Measurements from ENCODE around the gene HADHA.

- TF ChIP-seq CTCF (IDR thresholded peaks at IDR 0.05 in 2 of 3, conservative IDR thresholded peaks at IDR 0.05 in 1 of 3; ENCODE audit: borderline replicate concordance in 1 of 3, insufficient read depth in 1 of 3, low read depth in 2 of 3, low read length in 2 of 3) (no peak), SIN3A (IDR thresholded peaks at IDR 0.05; ENCODE audit: low read depth) (no peak), POLR2A (IDR thresholded peaks at IDR 0.05; ENCODE audit: borderline replicate concordance, extremely low read depth, insufficient read depth, insufficient read length) (no peak), MAX (IDR thresholded peaks at IDR 0.05) (no peak), EZH2 (IDR thresholded peaks at IDR 0.05) (no peak), EGR1 (IDR thresholded peaks at IDR 0.05; ENCODE audit: low read depth) (no peak), REST (IDR thresholded peaks at IDR 0.05; ENCODE audit: low read depth) (no peak), CEBPB (IDR thresholded peaks at IDR 0.05; ENCODE audit: low read depth) (no peak)
These were observed 1.4 kb upstream of the HADHA start for GRCh38 chr2:26245810-26246209.

All from HCT116 (cell line).